Esophagus muscularis mucosa (tissue), 4 donors: Measurements from ENCODE around the gene NMNAT3.

ENCODE experiments used
- CTCF ChIP-seq, 3 experiments: fragments of 200-600 bp in 2 of 3; fragments of 450-650 bp in 1 of 3; sonication (generic) in 2 of 3; IDR thresholded peaks; one replicate each; pipeline ENCODE4 v1.5.1; 2017 to 2019; ENCODE audit warnings: antibody characterized with exemption in 3 of 3, mild to moderate bottlenecking in 2 of 3, moderate library complexity in 1 of 3
- EP300 ChIP-seq: sonication (generic); formaldehyde crosslinking; IDR thresholded peaks from one replicate; pipeline ENCODE4 v1.6.1; 2017; ENCODE audit warnings: antibody characterized with exemption
- POLR2A ChIP-seq: fragments of 450-650 bp; IDR thresholded peaks from one replicate; pipeline ENCODE4 v1.6.1; 2017; ENCODE audit warnings: antibody characterized with exemption, moderate library complexity, mild to moderate bottlenecking, low read depth
- POLR2AphosphoS5 ChIP-seq, 2 donors: sonication (generic); formaldehyde crosslinking; IDR thresholded peaks; one replicate each; pipeline ENCODE4 v1.6.1; 2017; ENCODE audit warnings: antibody characterized with exemption in 2 of 2

GRCh38 chr3:139523718-139524117 lies 154.1 kb downstream of the NMNAT3 start:
- TF ChIP-seq POLR2A, result no peak
- no peak for TF ChIP-seq CTCF (IDR thresholded peaks at IDR 0.05)
- no peak for TF ChIP-seq POLR2AphosphoS5 (IDR thresholded peaks at IDR 0.05)
- no peak for TF ChIP-seq EP300
